Measurements from ENCODE around the gene HIVEP1. TPM values are rescaled to one million over a fixed set of nuclear protein-coding genes. Genes with fewer than 3 reads are reported as not detected.

Gene HIVEP1
- total and polyA plus RNA-seq, 2 of the 8 experiments (the other 6 are each of a cell fraction or from before 2014, with no cell fraction given) = 22.6 to 23.1 TPM

DNA sequence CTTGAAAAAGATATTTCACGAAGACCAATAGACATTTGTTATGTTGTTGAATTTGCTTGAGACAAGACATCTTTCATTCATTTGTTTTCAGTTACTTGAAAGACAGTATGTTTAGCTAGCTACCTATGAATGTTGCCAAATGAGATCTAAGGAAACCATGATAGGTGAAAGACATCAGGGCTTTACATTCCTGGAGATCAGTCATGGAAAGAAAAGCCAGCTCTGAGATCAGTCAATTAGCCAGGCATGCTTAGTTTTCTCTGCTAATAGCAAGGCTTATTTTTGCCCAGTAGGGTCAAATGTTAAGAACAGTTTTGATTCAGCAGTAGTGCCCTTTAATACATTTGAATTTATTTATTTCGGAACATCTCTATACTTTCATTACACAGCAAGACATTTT, 161.5 kb downstream of the HIVEP1 start (continued):
- TF ChIP-seq MAFK (IDR thresholded peaks at IDR 0.05; ENCODE audit: low read depth, low read length) (no peak), JUND (IDR thresholded peaks at IDR 0.05; ENCODE audit: low read length) (no peak), ZNF274 (IDR thresholded peaks at IDR 0.05; ENCODE audit: borderline replicate concordance, extremely low read depth, low read length) (no peak)
- TF ChIP-seq, protein P1, sequence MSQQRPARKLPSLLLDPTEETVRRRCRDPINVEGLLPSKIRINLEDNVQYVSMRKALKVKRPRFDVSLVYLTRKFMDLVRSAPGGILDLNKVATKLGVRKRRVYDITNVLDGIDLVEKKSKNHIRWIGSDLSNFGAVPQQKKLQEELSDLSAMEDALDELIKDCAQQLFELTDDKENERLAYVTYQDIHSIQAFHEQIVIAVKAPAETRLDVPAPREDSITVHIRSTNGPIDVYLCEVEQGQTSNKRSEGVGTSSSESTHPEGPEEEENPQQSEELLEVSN (IDR thresholded peaks at IDR 0.05) = no peak
